H1 (cell line): ENCODE results near the gene SLC39A8. TPM values are rescaled to one million over a fixed set of nuclear protein-coding genes. Genes with fewer than 3 reads are reported as not detected.

ENCODE experiments used
- ATF3 ChIP-seq: IDR thresholded peaks from 2 replicates; pipeline ENCODE4 v1.6.1; 2011; ENCODE audit warnings: low read depth, mild to moderate bottlenecking, low read length; ENCODE audit not compliant: insufficient read depth
- EZH2 ChIP-seq: fragments of 200-600 bp; sonication (generic); IDR thresholded peaks from 2 replicates; pipeline ENCODE4 v1.7.1; 2012; ENCODE audit warnings: low read depth, mild to moderate bottlenecking, moderate library complexity, low read length, inconsistent platforms; ENCODE audit not compliant: severe bottlenecking
- FOSL1 ChIP-seq: IDR thresholded peaks from 2 replicates; pipeline ENCODE4 v1.6.1; 2011; ENCODE audit warnings: mild to moderate bottlenecking, low read depth, low read length, moderate library complexity; ENCODE audit not compliant: insufficient read depth
- HDAC6 ChIP-seq: IDR thresholded peaks from one replicate; pipeline ENCODE4 v1.7.1; 2012; ENCODE audit warnings: low read depth, mild to moderate bottlenecking, inconsistent platforms, low read length, moderate library complexity
- MAFK ChIP-seq: IDR thresholded peaks from 2 replicates; pipeline ENCODE4 v1.6.1; 2012; ENCODE audit warnings: low read depth, mild to moderate bottlenecking, improper control_type of control experiment, low read length
- NANOG ChIP-seq: IDR thresholded peaks from 2 replicates; pipeline ENCODE4 v1.6.1; 2011; ENCODE audit warnings: low read length, low read depth, mild to moderate bottlenecking, inconsistent platforms; ENCODE audit not compliant: insufficient read depth, poor library complexity, severe bottlenecking
- RAD21 ChIP-seq, 2 experiments: IDR thresholded peaks in 1 of 2; conservative IDR thresholded peaks in 1 of 2; 2 replicates each; pipeline ENCODE4 v1.6.1; 2011; ENCODE audit warnings: low read depth in 2 of 2, low read length in 2 of 2, improper control_type of control experiment in 1 of 2, inconsistent platforms in 1 of 2, mild to moderate bottlenecking in 1 of 2, moderate library complexity in 1 of 2
- SIRT6 ChIP-seq: IDR thresholded peaks from one replicate; pipeline ENCODE4 v1.7.1; 2012; ENCODE audit warnings: low read length, inconsistent platforms
- SUZ12 ChIP-seq: fragments of 200-600 bp; sonication (generic); IDR thresholded peaks from 2 replicates; pipeline ENCODE4 v1.6.1; 2012; ENCODE audit warnings: mild to moderate bottlenecking, inconsistent platforms, low read length, moderate library complexity, mixed read lengths
- TEAD4 ChIP-seq: IDR thresholded peaks from 2 replicates; pipeline ENCODE4 v1.6.1; 2012; ENCODE audit warnings: low read depth, low read length, inconsistent platforms, mixed read lengths
- polyA plus RNA-seq, 7 experiments: library from polyadenylated mRNA; depleted of rRNA in 3 of 7; stranded (reverse) in 5 of 7; unstranded in 2 of 7; fragments of >200 nt in 5 of 7; fragments of 200-250 nt in 2 of 7; gene quantifications; 1 replicate in 5 of 7; 2 replicates in 1 of 7; 4 replicates in 1 of 7; pipeline versions ENCODE4 v1.2.1 to v1.2.3, GENCODE V29; 2011 to 2013; ENCODE audit warnings: missing spikeins in 2 of 7, mixed read lengths in 2 of 7
- total RNA-seq: library from RNA; stranded (reverse); fragmentation: NEBNext Ultra II Directional; extraction: Animal tissue kit (Norgen Biotek cat#: 25700); gene quantifications from 2 replicates; pipeline ENCODE4 v1.2.1, GENCODE V29; 2021
- TF ChIP-seq, protein P1 (sequence below): fragments of 300-600 bp; sonication (generic); IDR thresholded peaks from 2 replicates; pipeline ENCODE4 v1.7.1; 2012; ENCODE audit warnings: low read length, moderate library complexity, mild to moderate bottlenecking, inconsistent platforms; ENCODE audit not compliant: insufficient replicate concordance

SLC39A8 gene
- total and polyA plus RNA-seq, 2 of the 8 experiments (the other 6 are each of a cell fraction or from before 2014, with no cell fraction given), result 6.4 to 38.7 TPM

- TF ChIP-seq, protein P1, sequence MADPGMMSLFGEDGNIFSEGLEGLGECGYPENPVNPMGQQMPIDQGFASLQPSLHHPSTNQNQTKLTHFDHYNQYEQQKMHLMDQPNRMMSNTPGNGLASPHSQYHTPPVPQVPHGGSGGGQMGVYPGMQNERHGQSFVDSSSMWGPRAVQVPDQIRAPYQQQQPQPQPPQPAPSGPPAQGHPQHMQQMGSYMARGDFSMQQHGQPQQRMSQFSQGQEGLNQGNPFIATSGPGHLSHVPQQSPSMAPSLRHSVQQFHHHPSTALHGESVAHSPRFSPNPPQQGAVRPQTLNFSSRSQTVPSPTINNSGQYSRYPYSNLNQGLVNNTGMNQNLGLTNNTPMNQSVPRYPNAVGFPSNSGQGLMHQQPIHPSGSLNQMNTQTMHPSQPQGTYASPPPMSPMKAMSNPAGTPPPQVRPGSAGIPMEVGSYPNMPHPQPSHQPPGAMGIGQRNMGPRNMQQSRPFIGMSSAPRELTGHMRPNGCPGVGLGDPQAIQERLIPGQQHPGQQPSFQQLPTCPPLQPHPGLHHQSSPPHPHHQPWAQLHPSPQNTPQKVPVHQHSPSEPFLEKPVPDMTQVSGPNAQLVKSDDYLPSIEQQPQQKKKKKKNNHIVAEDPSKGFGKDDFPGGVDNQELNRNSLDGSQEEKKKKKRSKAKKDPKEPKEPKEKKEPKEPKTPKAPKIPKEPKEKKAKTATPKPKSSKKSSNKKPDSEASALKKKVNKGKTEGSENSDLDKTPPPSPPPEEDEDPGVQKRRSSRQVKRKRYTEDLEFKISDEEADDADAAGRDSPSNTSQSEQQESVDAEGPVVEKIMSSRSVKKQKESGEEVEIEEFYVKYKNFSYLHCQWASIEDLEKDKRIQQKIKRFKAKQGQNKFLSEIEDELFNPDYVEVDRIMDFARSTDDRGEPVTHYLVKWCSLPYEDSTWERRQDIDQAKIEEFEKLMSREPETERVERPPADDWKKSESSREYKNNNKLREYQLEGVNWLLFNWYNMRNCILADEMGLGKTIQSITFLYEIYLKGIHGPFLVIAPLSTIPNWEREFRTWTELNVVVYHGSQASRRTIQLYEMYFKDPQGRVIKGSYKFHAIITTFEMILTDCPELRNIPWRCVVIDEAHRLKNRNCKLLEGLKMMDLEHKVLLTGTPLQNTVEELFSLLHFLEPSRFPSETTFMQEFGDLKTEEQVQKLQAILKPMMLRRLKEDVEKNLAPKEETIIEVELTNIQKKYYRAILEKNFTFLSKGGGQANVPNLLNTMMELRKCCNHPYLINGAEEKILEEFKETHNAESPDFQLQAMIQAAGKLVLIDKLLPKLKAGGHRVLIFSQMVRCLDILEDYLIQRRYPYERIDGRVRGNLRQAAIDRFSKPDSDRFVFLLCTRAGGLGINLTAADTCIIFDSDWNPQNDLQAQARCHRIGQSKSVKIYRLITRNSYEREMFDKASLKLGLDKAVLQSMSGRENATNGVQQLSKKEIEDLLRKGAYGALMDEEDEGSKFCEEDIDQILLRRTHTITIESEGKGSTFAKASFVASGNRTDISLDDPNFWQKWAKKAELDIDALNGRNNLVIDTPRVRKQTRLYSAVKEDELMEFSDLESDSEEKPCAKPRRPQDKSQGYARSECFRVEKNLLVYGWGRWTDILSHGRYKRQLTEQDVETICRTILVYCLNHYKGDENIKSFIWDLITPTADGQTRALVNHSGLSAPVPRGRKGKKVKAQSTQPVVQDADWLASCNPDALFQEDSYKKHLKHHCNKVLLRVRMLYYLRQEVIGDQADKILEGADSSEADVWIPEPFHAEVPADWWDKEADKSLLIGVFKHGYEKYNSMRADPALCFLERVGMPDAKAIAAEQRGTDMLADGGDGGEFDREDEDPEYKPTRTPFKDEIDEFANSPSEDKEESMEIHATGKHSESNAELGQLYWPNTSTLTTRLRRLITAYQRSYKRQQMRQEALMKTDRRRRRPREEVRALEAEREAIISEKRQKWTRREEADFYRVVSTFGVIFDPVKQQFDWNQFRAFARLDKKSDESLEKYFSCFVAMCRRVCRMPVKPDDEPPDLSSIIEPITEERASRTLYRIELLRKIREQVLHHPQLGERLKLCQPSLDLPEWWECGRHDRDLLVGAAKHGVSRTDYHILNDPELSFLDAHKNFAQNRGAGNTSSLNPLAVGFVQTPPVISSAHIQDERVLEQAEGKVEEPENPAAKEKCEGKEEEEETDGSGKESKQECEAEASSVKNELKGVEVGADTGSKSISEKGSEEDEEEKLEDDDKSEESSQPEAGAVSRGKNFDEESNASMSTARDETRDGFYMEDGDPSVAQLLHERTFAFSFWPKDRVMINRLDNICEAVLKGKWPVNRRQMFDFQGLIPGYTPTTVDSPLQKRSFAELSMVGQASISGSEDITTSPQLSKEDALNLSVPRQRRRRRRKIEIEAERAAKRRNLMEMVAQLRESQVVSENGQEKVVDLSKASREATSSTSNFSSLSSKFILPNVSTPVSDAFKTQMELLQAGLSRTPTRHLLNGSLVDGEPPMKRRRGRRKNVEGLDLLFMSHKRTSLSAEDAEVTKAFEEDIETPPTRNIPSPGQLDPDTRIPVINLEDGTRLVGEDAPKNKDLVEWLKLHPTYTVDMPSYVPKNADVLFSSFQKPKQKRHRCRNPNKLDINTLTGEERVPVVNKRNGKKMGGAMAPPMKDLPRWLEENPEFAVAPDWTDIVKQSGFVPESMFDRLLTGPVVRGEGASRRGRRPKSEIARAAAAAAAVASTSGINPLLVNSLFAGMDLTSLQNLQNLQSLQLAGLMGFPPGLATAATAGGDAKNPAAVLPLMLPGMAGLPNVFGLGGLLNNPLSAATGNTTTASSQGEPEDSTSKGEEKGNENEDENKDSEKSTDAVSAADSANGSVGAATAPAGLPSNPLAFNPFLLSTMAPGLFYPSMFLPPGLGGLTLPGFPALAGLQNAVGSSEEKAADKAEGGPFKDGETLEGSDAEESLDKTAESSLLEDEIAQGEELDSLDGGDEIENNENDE, result no peak
- TF ChIP-seq SIRT6 (no peak), FOSL1 (no peak), SUZ12 (no peak), EZH2 (no peak), NANOG (no peak), HDAC6 (no peak), TEAD4 (no peak), ATF3 (no peak), MAFK (no peak), RAD21 (IDR thresholded peaks at IDR 0.05 in 1 of 2, conservative IDR thresholded peaks at IDR 0.05 in 1 of 2; ENCODE audit: low read depth in 2 of 2, low read length in 2 of 2) (peak in 1 of 2 experiments; percentile 9; a peak in 1 of 4 replicates)
Measured at GRCh38 chr4:102322736-102323135, 22.5 kb downstream of the SLC39A8 start (continued).
